Keratinocyte (primary cell): ENCODE data around the gene RNF175.

Experiments used
- CTCF ChIP-seq, 3 experiments: IDR thresholded peaks in 1 of 3; conservative IDR thresholded peaks in 1 of 3; optimal IDR thresholded peaks in 1 of 3; 2 replicates in 2 of 3; 3 replicates in 1 of 3; pipeline versions ENCODE3 to v1.5.1; 2011; ENCODE audit warnings: low read length in 3 of 3, mild to moderate bottlenecking in 3 of 3, moderate library complexity in 2 of 3, control low read depth in 1 of 3, inconsistent platforms in 1 of 3; ENCODE audit not compliant: insufficient read depth in 2 of 3; ENCODE audit errors: extremely low read depth in 1 of 3
- EZH2 ChIP-seq: IDR thresholded peaks from one replicate; pipeline ENCODE4 v1.6.1; 2012; ENCODE audit warnings: inconsistent platforms, mild to moderate bottlenecking, low read length, moderate library complexity

DNA sequence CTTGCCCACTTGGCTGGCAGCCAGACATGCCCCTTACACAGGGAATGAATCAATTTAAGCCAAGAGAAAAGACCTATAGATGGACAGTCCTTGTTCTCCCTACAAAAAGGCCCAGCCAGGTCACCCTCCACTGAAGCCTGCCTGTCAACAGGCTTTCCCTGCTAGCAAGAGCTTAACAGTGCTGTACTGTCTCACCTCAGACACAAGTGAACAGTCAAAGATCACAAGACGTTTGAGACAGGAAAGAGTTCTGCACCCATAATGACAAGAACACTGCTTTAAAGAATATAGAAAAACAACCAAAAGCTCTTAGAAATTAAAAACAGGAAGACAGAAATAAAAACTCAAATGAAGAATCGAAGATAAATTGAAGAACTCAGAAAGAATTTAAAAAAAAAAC, 4.6 kb downstream of the RNF175 start:
- no peak for TF ChIP-seq CTCF (optimal IDR thresholded peaks at IDR 0.05 in 1 of 3, IDR thresholded peaks at IDR 0.05 in 1 of 3, conservative IDR thresholded peaks at IDR 0.05 in 1 of 3; ENCODE audit: extremely low read depth in 1 of 3, insufficient read depth in 2 of 3, low read length in 3 of 3)
- no peak for TF ChIP-seq EZH2
